NCI-H1694 (cell line): ENCODE measurements around the gene KDM4B.
"Not testable (repeated sequence)": the region's sequence is repeated elsewhere in the genome, so short reads cannot be mapped to it uniquely, and the experiment has no call there.

ENCODE experiments used
- DNase-seq: peaks from one replicate; lab custom pipeline; 2025; lab: John Stamatoyannopoulos, UW

The KDM4B gene

DNA sequence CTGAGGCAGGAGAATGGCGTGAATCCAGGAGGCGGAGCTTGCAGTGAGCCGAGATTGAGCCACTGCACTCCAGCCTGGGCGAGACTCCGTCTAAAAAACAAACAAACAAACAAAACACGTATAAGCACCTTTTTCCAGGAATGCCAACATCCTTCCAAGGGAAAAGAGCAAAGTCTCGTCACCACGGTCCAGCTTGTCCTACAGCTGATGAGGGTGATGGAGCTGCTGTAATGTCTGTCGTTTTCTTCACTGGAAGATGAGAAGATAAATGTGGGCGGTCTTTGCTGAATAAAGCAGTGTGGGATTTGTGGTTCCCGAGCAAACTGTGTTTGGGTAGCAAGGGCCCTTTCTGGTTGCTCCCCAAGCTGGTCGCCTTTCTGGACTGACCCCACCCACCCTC, 205.1 kb downstream of the KDM4B start:
- no peak for DNase-seq

DNA sequence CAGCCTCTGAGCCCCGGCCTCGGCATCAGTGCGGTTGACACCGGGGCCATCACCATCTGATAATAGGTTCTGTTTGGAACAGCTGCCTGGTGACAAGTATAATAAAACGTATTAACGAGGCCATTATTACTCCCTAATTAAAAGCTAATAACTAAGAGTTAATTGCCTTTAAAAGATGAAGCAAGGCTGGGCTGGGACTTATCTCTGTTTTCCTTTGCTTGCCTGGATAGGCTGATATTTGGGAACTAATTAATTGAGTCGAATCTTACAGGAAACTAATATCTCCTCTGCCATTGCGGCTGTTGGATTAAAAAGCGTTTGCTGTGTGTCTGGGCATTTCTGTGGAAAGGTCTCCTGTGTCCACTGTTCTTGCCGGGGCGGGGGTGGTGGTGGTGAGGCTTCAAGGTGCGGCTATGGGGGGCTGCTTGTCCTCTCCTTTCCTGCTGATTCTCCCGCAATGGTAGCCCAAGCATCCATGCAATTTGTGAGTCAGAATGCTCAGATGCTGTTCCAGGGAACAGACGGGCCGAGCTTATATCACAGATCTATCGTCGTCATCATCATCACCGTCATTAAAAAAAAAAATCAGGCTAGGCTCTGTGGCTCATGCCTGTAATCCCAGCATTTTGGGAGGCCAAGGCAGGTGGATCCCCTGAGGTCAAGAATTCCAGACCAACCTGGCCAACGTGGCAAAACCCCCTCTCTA, 209.0 kb downstream of the KDM4B start:
- no peak for DNase-seq

DNA sequence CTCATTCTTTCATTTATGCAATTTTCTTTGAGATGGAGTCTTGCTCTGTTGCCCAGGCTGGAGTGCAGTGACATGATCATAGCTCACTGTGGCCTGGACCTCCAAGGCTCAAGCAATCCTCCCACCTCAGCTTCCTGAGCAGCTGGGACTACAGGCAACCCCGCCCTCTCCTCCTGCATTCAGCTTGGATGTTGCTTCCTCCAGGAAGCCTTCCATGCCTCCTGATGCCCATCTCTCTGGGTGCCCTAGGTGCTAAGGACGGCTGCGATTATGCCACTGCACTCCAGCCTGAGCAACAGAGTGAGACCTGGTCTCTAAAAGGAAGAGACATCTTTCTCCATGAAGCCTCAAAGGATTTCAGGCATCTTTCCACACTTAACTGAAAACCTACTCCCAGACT, 209.9 kb downstream of the KDM4B start:
- DNase-seq = no peak

GRCh38 chr19:5179256-5179655, 210.3 kb downstream of the KDM4B start:
- no peak for DNase-seq

DNA sequence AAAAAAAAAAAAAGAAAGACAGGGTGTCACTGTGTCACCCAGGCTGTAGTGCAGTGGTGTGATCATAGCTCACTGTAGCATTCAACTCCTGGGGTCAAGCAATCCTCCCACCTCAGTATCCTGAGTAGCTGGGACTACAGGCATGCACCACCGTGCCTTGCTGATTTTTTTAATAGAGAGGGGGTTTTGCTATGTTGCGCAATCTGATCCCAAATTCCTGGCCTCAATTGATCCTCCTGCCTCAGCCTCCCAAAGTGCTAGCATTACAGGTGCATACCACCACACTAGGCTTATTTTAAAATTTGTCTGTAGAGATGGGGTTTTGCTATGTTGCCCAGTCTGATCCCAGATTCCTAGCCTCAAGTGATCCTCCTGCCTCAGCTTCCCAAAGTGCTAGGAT, 212.4 kb downstream of the KDM4B start:
- DNase-seq = no peak

DNA sequence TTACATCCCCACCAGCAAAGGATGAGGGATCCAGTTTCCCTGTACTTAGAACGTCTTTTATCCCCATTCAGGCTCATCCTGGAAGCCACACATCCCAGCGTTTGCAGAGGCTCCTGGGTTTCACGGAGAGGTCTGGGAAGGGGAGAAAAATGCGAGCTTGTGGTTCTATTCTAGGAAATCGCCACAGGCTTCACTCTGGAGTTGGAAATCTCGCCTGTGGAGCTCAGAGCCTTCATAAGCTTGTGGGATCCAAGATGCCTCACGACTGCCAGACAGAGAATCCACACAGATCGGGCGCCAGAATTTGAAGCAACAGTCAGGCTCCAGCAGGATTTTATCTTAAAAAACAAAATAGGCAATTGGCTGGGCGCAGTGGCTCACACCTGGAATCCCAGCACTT, 213.8 kb downstream of the KDM4B start:
- DNase-seq = no peak

- no peak for DNase-seq
Measured at GRCh38 chr19:5183616-5184015, 214.7 kb downstream of the KDM4B start.

GRCh38 chr19:5184930-5185329, 216.0 kb downstream of the KDM4B start:
- DNase-seq = no peak

DNA sequence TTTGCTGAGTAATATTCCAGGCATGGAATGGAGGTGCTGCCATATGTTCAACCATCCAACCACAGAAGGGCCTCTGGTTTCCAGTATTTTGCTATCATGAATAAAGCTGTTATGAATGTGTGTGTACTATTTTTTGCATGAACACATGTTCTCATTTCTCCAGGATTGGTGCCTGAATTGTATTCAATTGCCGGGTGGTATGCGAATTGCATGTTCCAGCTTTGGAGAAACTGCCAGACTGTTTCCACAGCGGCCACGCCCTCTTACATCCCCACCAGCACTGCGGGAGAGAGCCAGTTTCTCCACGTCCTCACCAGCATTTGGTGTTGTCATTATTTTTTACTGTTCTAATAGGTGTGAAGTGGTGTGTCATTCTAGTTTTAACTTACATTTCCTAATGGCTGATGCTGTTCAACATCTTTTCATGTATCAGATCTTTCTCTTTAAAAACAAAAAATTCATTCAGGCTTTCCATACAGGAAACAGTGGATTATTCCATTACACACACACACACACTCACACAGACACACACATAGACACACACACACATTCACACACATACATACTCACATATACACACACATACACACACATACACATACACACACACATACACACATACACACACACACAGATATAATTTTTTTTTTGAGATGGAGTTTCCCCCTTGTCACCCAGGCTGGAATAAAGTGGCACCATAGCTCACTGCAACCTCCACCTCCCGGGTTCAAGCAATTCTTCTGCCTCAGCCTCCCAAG, 217.6 kb downstream of the KDM4B start:
- peak; percentile 7 for DNase-seq

GRCh38 chr19:5188548-5189317, 219.8 kb downstream of the KDM4B start:
- DNase-seq = no peak

DNA sequence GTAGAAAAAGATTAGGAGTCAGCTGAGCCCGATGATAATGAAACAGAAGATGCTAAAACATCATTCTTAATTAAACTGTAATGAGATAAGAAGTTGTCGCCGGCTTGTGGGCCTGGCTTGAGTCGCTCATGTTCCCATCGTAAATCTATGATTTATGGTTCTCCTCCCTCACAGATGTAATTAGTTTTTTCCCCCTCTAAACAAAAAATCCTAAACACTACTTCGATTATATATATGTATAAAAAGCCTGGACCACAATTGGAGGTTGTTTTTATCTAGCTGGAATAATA, 220.3 kb downstream of the KDM4B start:
- no peak for DNase-seq

GRCh38 chr19:5191091-5191490, 222.2 kb downstream of the KDM4B start:
- DNase-seq = no peak

GRCh38 chr19:5192568-5192967, 223.7 kb downstream of the KDM4B start:
- DNase-seq = no peak

DNA sequence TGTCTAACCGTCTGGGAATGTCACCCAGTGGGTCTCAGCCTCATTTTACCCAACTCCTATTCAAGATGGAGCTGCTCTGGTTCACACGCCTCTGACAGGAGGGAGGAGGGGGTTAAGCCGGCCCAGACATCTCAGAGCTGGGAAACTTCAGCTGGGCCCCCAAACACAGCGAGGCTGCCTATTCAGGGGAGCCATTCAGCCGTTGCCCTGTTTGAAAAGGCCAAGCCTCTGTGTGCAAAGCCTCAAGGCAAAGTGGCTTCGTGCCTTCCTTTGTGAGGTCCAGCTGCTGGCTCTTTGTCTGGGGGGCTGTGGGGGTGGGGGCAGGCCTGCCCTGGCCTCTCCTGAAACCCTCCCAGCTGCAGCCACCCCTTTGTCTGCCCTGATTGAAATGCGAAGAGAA, 224.3 kb downstream of the KDM4B start:
- DNase-seq = no peak

- no peak for DNase-seq
Measured at GRCh38 chr19:5194641-5195040, 225.7 kb downstream of the KDM4B start.

DNA sequence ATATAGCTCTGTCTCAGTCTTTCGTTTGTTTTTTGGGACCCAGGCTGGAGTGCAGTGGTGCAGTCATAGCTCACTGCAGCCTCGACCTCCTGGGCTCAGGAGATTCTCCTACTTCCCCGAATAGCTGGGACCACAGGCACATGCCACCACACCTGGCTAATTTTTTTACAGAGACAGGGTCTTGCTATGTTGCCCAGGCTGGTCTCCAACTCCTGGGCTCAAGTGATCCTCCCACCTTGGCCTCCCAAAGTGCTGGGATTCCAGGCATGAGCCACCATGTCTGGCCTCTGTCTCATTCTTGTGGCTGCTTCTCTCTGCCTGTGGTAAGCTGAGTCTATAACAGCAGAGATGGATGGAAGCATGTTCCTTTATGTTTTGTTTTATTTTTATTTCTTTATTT, 226.7 kb downstream of the KDM4B start:
- DNase-seq = not testable (repeated sequence)

DNA sequence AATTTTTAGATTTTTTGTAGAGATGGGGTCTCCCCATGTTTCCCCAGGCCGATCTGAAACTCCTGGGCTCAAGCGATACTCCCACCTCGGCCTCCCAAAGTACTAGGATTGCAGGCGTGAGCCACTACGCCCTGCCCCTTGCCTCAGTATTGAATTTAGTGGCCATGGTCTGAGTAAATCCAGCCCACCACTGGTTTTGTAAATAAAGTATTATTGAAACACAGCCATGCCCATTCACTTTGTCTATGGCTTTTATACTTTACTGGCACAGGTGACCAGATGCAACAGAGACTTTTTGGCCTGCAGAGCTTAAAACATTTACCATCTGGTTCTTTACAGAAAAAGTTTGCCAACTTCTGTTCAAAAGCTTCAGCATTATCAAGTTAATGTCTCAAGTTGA, 227.9 kb downstream of the KDM4B start:
- no peak for DNase-seq

DNA sequence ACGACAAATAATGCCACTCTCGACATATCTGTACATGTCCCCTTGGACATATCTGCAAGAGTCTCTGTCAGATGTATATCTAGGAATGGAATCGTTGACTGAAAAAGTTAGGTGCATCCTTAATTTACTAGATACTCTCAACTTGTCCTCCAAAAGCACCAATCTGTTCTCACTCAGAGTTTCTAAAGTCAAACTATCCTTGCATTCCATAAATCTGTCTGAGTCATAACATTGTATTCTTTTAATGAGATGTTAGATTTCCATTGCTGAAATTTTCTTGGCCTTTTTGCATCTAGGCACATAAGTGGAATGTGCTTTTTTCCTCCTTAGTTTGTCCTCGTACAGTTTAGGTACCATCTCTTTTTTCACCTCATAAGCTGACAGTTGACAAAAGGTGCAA, 231.9 kb downstream of the KDM4B start:
- no peak for DNase-seq

GRCh38 chr19:5202553-5202952, 233.6 kb downstream of the KDM4B start:
- no peak for DNase-seq
